ENCODE data around the gene COMTD1. TPM values are rescaled to one million over a fixed set of nuclear protein-coding genes. Genes with fewer than 3 reads are reported as not detected.

Gene COMTD1
- total and polyA plus RNA-seq, 4 experiments from 2014 or later, result 12.7 to 22.3 (median 18.9) TPM

- CTCF ChIA-PET (ENCODE audit: partially characterized antibody), result interaction anchor here (1.4 kb wide), 1 partner anchor 32 kb away, joined by 4 read pairs; no protein-coding TSS in a partner anchor
Observed at GRCh38 chr10:75220274-75220673, 15.5 kb downstream of the COMTD1 start.

DNA sequence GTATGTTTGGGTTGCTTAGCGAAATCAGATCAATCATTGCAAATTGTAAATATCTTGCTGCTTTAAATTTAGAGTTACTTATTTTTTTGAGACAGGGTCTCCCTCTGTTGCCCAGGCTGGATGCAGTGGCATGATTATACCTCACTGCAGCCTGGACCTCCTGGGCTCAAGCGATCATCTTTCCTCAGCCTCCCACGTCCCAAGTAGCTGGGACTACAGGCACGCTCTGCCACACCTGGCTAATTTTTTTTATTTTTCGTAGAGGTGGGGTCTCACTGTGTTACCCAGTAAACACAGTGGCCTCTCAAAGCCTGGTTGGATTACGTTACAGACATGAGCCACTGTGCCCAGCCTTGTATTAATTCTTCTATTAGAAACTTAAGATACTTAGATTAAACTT, 23.4 kb downstream of the COMTD1 start:
- H3K36me3 Mint-ChIP-seq, result peaks cover 27 to 43% of the 10 kb centered on the region in 2 donors
- peaks cover 27 to 48% (median 36%) of the 10 kb centered on the region in 4 donors for H3K4me1 Mint-ChIP-seq
- DNase-seq, result no peak
- Histone ChIP-seq H3K27me3 (ENCODE audit: insufficient read depth, low read length) (no peaks in the 10 kb centered on the region), H3K27ac (ENCODE audit: low read depth, low read length) (peak overlapping the region; percentile 97), H3K36me3 (ENCODE audit: insufficient read depth, low read length) (peaks cover 34% of the 10 kb centered on the region), H3K4me1 (ENCODE audit: insufficient read depth, low read length) (peaks cover 50% of the 10 kb centered on the region), H3K9me3 (ENCODE audit: control insufficient read depth in 1 of 2, low read length in 2 of 2) (no peaks in the 10 kb centered on the region), H3K4me3 (ENCODE audit: low read length in 2 of 2) (no peak overlapping the region)
- ChIA-PET CTCF (ENCODE audit: partially characterized antibody) (interaction anchor here (2.5 to 10.5 kb wide), 3 partner anchors 11 to 24 kb away, joined by 11 to 134 read pairs (median 115); partner anchors contain the start of gene COMTD1), POLR2A (ENCODE audit: partially characterized antibody) (interaction anchor here (0.6 to 14.2 kb wide), 4 partner anchors 17 to 1063 kb away, joined by 3 to 284 read pairs (median 22); partner anchors contain the start of genes COMTD1 and SAMD8)
- intact Hi-C loops (cut with micrococcal nuclease), result no loop called here
- no peaks in the 10 kb centered on the region for H3K27me3 Mint-ChIP-seq
- H3K4me3 Mint-ChIP-seq, result peak overlapping the region; percentile 10 to 100 (median 96)
- peaks cover 0 to 2% (median 0%) of the 10 kb centered on the region in 8 donors for H3K9me3 Mint-ChIP-seq
- H3K27ac Mint-ChIP-seq, result peak overlapping the region; percentile 73 to 100 (median 95)

More at GRCh38 chr10:75220274-75220673, 15.5 kb downstream of the COMTD1 start:
- Mint-ChIP-seq H3K9me3 (no peaks in the 10 kb centered on the region), H3K4me3 (no peak overlapping the region), H3K36me3 (peaks cover 51 to 84% of the 10 kb centered on the region in 2 donors), H3K27me3 (no peaks in the 10 kb centered on the region), H3K4me1 (peaks cover 34 to 63% (median 42%) of the 10 kb centered on the region in 4 donors), H3K27ac (peak overlapping the region in 5 of 7 donors; percentile 7 to 74 (median 37))
- H3K36me3 ChIP-seq (ENCODE audit: insufficient read depth, low read length), result peaks cover 69% of the 10 kb centered on the region
- no peaks in the 10 kb centered on the region for H3K27me3 ChIP-seq (ENCODE audit: insufficient read depth, low read length)
- POLR2A ChIA-PET (ENCODE audit: partially characterized antibody), result interaction anchor here (3.0 kb wide), 1 partner anchor 10 kb away, joined by 13 read pairs; the partner anchor contains the start of gene VDAC2
- peaks cover 39% of the 10 kb centered on the region for H3K4me1 ChIP-seq (ENCODE audit: insufficient read depth, low read length)
- intact Hi-C loops (cut with micrococcal nuclease), result no loop called here
- no peak for DNase-seq
- H3K4me3 ChIP-seq (ENCODE audit: low read length in 2 of 2), result no peak overlapping the region
- no peaks in the 10 kb centered on the region for H3K9me3 ChIP-seq (ENCODE audit: control insufficient read depth in 1 of 2, low read length in 2 of 2)
- H3K27ac ChIP-seq (ENCODE audit: low read depth, low read length), result no peak overlapping the region

- ChIA-PET CTCF (ENCODE audit: partially characterized antibody) (interaction anchor here (1.0 to 10.5 kb wide), 7 partner anchors 12 to 98 kb away, joined by 3 to 134 read pairs (median 7); partner anchors contain the start of gene COMTD1), POLR2A (ENCODE audit: partially characterized antibody) (interaction anchor here (0.7 to 14.2 kb wide), 19 partner anchors 8 to 1468 kb away, joined by 3 to 284 read pairs (median 5); partner anchors contain the start of genes ADK, AP3M1, COMTD1 and KAT6B)
- DNase-seq, result peak; percentile 16 to 55 (median 22)
- intact Hi-C loops (cut with micrococcal nuclease), result no loop called here
- no peaks in the 10 kb centered on the region for H3K9me3 ChIP-seq (ENCODE audit: control insufficient read depth in 1 of 2, low read length in 2 of 2)
- peaks cover 22% of the 10 kb centered on the region for H3K36me3 ChIP-seq (ENCODE audit: insufficient read depth, low read length)
- H3K27ac Mint-ChIP-seq, result peak overlapping the region; percentile 90 to 100 (median 97)
- no peaks in the 10 kb centered on the region for H3K27me3 ChIP-seq (ENCODE audit: insufficient read depth, low read length)
- peaks cover 38% of the 10 kb centered on the region for H3K4me1 ChIP-seq (ENCODE audit: insufficient read depth, low read length)
- peak overlapping the region; percentile 76 to 100 for H3K4me3 ChIP-seq (ENCODE audit: low read length in 2 of 2)
- peaks cover 21 to 40% (median 30%) of the 10 kb centered on the region in 4 donors for H3K4me1 Mint-ChIP-seq
- peaks cover 19 to 33% of the 10 kb centered on the region in 2 donors for H3K36me3 Mint-ChIP-seq
- H3K9me3 Mint-ChIP-seq, result peaks cover 0 to 2% (median 0%) of the 10 kb centered on the region in 8 donors
- H3K4me3 Mint-ChIP-seq, result peak overlapping the region; percentile 94 to 100 (median 99)
- H3K27me3 Mint-ChIP-seq, result no peaks in the 10 kb centered on the region
- peak overlapping the region; percentile 97 for H3K27ac ChIP-seq (ENCODE audit: low read depth, low read length)
Observed at GRCh38 chr10:75211007-75211691, 24.6 kb downstream of the COMTD1 start.

GRCh38 chr10:75210282-75211006, 25.3 kb downstream of the COMTD1 start, which contains the start of gene VDAC2:
VDAC2 (plus strand) TSS chr10:75210796; CDS start chr10:75211159, 363 bp downstream.
- POLR2A ChIA-PET (ENCODE audit: partially characterized antibody), result interaction anchor here (0.6 to 14.2 kb wide), 20 partner anchors 9 to 1467 kb away, joined by 3 to 284 read pairs (median 4); partner anchors contain the start of genes ADK, AP3M1, COMTD1 and KAT6B
- intact Hi-C loops (cut with micrococcal nuclease), result loop anchor here (1.0 kb wide), 6 partner anchors 20 to 1059 kb away; partner anchors contain the start of genes ADK, KAT6B and SAMD8

GRCh38 chr10:75209921-75210281, 25.9 kb downstream of the COMTD1 start:
- no peaks in the 10 kb centered on the region for H3K27me3 Mint-ChIP-seq
- ChIA-PET POLR2A (ENCODE audit: partially characterized antibody) (interaction anchor here (0.6 to 14.2 kb wide), 17 partner anchors 9 to 1437 kb away, joined by 3 to 284 read pairs (median 7); partner anchors contain the start of genes ADK, AP3M1, COMTD1 and KAT6B), CTCF (ENCODE audit: partially characterized antibody) (interaction anchor here (1.0 to 10.5 kb wide), 7 partner anchors 16 to 99 kb away, joined by 3 to 134 read pairs (median 5); partner anchors contain the start of genes COMTD1 and SAMD8)
- intact Hi-C loops (cut with micrococcal nuclease), result loop anchor here (1.0 kb wide), 6 partner anchors 20 to 1059 kb away; partner anchors contain the start of genes ADK, KAT6B and SAMD8
- H3K4me1 ChIP-seq (ENCODE audit: insufficient read depth, low read length), result peaks cover 31% of the 10 kb centered on the region
- peak overlapping the region; percentile 98 to 100 (median 100) for H3K4me3 Mint-ChIP-seq
- peak overlapping the region; percentile 97 for H3K27ac ChIP-seq (ENCODE audit: low read depth, low read length)
- H3K27me3 ChIP-seq (ENCODE audit: insufficient read depth, low read length), result no peaks in the 10 kb centered on the region
- DNase-seq, result peak; percentile 81 to 86 (median 84)
- H3K9me3 Mint-ChIP-seq, result peaks cover 0 to 2% (median 0%) of the 10 kb centered on the region in 8 donors
- peaks cover 18 to 35% (median 26%) of the 10 kb centered on the region in 4 donors for H3K4me1 Mint-ChIP-seq
- H3K27ac Mint-ChIP-seq, result peak overlapping the region; percentile 96 to 100 (median 100)
- H3K36me3 Mint-ChIP-seq, result peaks cover 15 to 27% of the 10 kb centered on the region in 2 donors
- no peaks in the 10 kb centered on the region for H3K9me3 ChIP-seq (ENCODE audit: control insufficient read depth in 1 of 2, low read length in 2 of 2)
- peak overlapping the region; percentile 96 to 100 for H3K4me3 ChIP-seq (ENCODE audit: low read length in 2 of 2)
- H3K36me3 ChIP-seq (ENCODE audit: insufficient read depth, low read length), result peaks cover 17% of the 10 kb centered on the region

More at GRCh38 chr10:75210282-75211006, 25.3 kb downstream of the COMTD1 start, which contains the start of gene VDAC2:
- H3K27me3 ChIP-seq (ENCODE audit: insufficient read depth, low read length), result no peaks in the 10 kb centered on the region
- no peaks in the 10 kb centered on the region for H3K9me3 ChIP-seq (ENCODE audit: control insufficient read depth in 1 of 2, low read length in 2 of 2)
- H3K4me3 ChIP-seq (ENCODE audit: low read length in 2 of 2), result peak within 1 kb of the TSS; percentile 96 to 100
- Mint-ChIP-seq H3K4me3 (peak within 1 kb of the TSS; percentile 98 to 100 (median 100)), H3K27ac (peak within 1 kb of the TSS; percentile 96 to 100 (median 100)), H3K27me3 (no peaks in the 10 kb centered on the region), H3K4me1 (peaks cover 18 to 35% (median 26%) of the 10 kb centered on the region in 4 donors), H3K9me3 (peaks cover 0 to 2% (median 0%) of the 10 kb centered on the region in 8 donors), H3K36me3 (peaks cover 15 to 29% of the 10 kb centered on the region in 2 donors)
- H3K4me1 ChIP-seq (ENCODE audit: insufficient read depth, low read length), result peaks cover 31% of the 10 kb centered on the region
- CTCF ChIA-PET (ENCODE audit: partially characterized antibody), result interaction anchor here (1.0 to 10.5 kb wide), 10 partner anchors 12 to 99 kb away, joined by 3 to 134 read pairs (median 6); partner anchors contain the start of genes COMTD1 and SAMD8
- peak; percentile 94 to 100 (median 98) for DNase-seq
- peaks cover 17% of the 10 kb centered on the region for H3K36me3 ChIP-seq (ENCODE audit: insufficient read depth, low read length)
- H3K27ac ChIP-seq (ENCODE audit: low read depth, low read length), result peak within 1 kb of the TSS; percentile 97

Data from CD4-positive, alpha-beta memory T cell (primary cell).